SK-N-MC (cell line): ENCODE results near the gene BTG2.

ENCODE experiments used
- EZH2 ChIP-seq: fragments of 200-600 bp; sonication (generic); IDR thresholded peaks from one replicate; pipeline ENCODE4 v1.6.1; 2017; ENCODE audit warnings: antibody characterized with exemption
- POLR2AphosphoS5 ChIP-seq: IDR thresholded peaks from 2 replicates; pipeline ENCODE4 v1.6.1; 2012; ENCODE audit warnings: mild to moderate bottlenecking, low read depth, low read length, borderline replicate concordance

- TF ChIP-seq POLR2AphosphoS5 (no peak), EZH2 (no peak)
These were observed 43.8 kb downstream of the BTG2 start for GRCh38 chr1:203349166-203349565.
